ENCODE data around the gene A2M.

DNA sequence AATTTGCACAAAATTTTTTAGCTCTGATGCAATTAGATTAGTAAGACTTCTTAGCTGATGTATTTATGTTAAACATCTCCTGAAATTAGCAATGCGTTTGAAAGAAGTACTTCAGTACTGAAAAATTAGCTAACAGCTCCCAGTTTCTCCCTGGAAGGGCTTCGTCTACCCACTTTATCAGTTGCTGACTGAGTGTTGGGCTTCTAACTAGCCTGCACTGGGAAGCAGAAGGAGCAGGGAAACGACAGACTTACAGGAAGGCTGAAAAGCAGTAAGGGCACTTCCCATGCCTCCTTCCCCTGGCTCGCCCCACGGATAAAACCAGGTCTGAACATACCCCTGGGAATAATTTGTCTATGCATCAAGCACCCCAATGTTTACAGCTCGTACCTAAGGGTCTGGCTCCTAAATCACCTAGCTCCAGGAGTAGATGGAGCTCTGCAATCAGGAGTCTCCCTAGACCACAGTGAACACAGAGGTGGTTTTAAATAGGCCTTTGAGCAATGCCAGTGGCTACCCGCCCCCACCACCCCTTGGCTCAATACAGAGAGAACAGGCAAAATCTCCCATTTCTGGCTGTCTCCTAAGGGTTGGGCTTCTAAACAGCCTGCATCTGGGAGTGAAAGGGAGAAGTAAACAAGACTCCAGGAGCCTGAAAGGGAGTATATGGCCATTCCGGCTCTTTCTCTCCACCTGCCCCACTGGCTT lies 23.7 kb downstream of the A2M start:
- TF ChIP-seq, protein P1, sequence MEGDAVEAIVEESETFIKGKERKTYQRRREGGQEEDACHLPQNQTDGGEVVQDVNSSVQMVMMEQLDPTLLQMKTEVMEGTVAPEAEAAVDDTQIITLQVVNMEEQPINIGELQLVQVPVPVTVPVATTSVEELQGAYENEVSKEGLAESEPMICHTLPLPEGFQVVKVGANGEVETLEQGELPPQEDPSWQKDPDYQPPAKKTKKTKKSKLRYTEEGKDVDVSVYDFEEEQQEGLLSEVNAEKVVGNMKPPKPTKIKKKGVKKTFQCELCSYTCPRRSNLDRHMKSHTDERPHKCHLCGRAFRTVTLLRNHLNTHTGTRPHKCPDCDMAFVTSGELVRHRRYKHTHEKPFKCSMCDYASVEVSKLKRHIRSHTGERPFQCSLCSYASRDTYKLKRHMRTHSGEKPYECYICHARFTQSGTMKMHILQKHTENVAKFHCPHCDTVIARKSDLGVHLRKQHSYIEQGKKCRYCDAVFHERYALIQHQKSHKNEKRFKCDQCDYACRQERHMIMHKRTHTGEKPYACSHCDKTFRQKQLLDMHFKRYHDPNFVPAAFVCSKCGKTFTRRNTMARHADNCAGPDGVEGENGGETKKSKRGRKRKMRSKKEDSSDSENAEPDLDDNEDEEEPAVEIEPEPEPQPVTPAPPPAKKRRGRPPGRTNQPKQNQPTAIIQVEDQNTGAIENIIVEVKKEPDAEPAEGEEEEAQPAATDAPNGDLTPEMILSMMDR (IDR thresholded peaks at IDR 0.05 in 4 of 5, conservative IDR thresholded peaks at IDR 0.05 in 1 of 5), result no peak
- TF ChIP-seq POLR2A (IDR thresholded peaks at IDR 0.05), result no peak
